OCI-LY1 (cell line): ENCODE data around the gene KRTAP10-4.

Experiments used
- H2AFZ ChIP-seq: fragments of 200-600 bp; sonication (generic), shearing (Covaris generic); 2 replicates; pipeline ENCODE4 v1.6.0; 2014; ENCODE audit warnings: antibody characterized with exemption, mild to moderate bottlenecking, low read length
- H3F3A ChIP-seq: fragments of 200-600 bp; sonication (generic), shearing (Covaris generic); 2 replicates; pipeline ENCODE4 v1.6.0; 2014; ENCODE audit warnings: mild to moderate bottlenecking, antibody characterized with exemption, low read length, moderate library complexity; ENCODE audit not compliant: insufficient read depth
- H3K27ac ChIP-seq: fragments of 200-600 bp; sonication (generic); 2 replicates; pipeline ENCODE4 v1.5.1; 2014; ENCODE audit warnings: low read length, mixed run types, mild to moderate bottlenecking, low read depth; ENCODE audit not compliant: poor library complexity, severe bottlenecking
- H3K27me3 ChIP-seq: fragments of 200-600 bp; sonication (generic); 2 replicates; pipeline ENCODE4 v1.6.0; 2014; ENCODE audit warnings: antibody characterized with exemption, mild to moderate bottlenecking, low read length, moderate library complexity; ENCODE audit not compliant: insufficient read depth
- H3K36me3 ChIP-seq: fragments of 200-600 bp; sonication (generic); 2 replicates; pipeline ENCODE4 v1.6.1; 2014; ENCODE audit warnings: mild to moderate bottlenecking, antibody characterized with exemption, low read length, moderate library complexity, mixed read lengths; ENCODE audit not compliant: insufficient read depth
- H3K4me1 ChIP-seq: fragments of 200-600 bp; sonication (generic); 2 replicates; pipeline ENCODE4 v1.5.1; 2014; ENCODE audit warnings: mild to moderate bottlenecking, low read length, moderate library complexity; ENCODE audit not compliant: insufficient read depth, severe bottlenecking
- H3K4me2 ChIP-seq: fragments of 200-600 bp; sonication (generic), shearing (Covaris generic); 2 replicates; pipeline ENCODE4 v1.6.1; 2014; ENCODE audit warnings: low read length
- H3K4me3 ChIP-seq: fragments of 200-600 bp; sonication (generic); 2 replicates; pipeline ENCODE4 v1.5.1; 2014; ENCODE audit warnings: low read length, low read depth, mild to moderate bottlenecking, mixed read lengths; ENCODE audit not compliant: poor library complexity, severe bottlenecking
- H3K79me2 ChIP-seq: fragments of 200-600 bp; shearing (Covaris generic); 2 replicates; pipeline ENCODE4 v1.6.1; 2016; ENCODE audit warnings: mixed run types, low read length, mixed read lengths; ENCODE audit not compliant: insufficient read depth
- H3K9ac ChIP-seq: fragments of 200-600 bp; sonication (generic), shearing (Covaris generic); 2 replicates; pipeline ENCODE4 v1.6.1; 2014; ENCODE audit warnings: mild to moderate bottlenecking, low read length, mixed read lengths
- H3K9me2 ChIP-seq: fragments of 200-600 bp; sonication (generic), shearing (Covaris generic); 2 replicates; pipeline ENCODE4 v1.6.1; 2014; ENCODE audit warnings: low read depth, mild to moderate bottlenecking, low read length, mixed read lengths
- H3K9me3 ChIP-seq: fragments of 200-600 bp; shearing (Covaris generic); 2 replicates; pipeline ENCODE4 v1.6.1; 2014; ENCODE audit warnings: low read length, mixed read lengths
- H4K20me1 ChIP-seq: fragments of 200-600 bp; sonication (generic), shearing (Covaris generic); 2 replicates; pipeline ENCODE4 v1.6.0; 2016; ENCODE audit warnings: mild to moderate bottlenecking, low read length; ENCODE audit not compliant: insufficient read depth
- EZH2 ChIP-seq: fragments of 200-600 bp; sonication (generic), shearing (Covaris generic); IDR thresholded peaks from 2 replicates; pipeline ENCODE4 v1.8.0; 2017; ENCODE audit warnings: borderline replicate concordance, mixed run types, mild to moderate bottlenecking, antibody characterized with exemption, low read length, moderate library complexity, mixed read lengths
- TF ChIP-seq, protein P1 (sequence below): fragments of 200-600 bp; sonication (generic), shearing (Covaris generic); IDR thresholded peaks from 2 replicates; pipeline ENCODE4 v1.5.1; 2017; ENCODE audit warnings: mild to moderate bottlenecking, antibody characterized with exemption, low read length, moderate library complexity, mixed read lengths

KRTAP10-4 gene

DNA sequence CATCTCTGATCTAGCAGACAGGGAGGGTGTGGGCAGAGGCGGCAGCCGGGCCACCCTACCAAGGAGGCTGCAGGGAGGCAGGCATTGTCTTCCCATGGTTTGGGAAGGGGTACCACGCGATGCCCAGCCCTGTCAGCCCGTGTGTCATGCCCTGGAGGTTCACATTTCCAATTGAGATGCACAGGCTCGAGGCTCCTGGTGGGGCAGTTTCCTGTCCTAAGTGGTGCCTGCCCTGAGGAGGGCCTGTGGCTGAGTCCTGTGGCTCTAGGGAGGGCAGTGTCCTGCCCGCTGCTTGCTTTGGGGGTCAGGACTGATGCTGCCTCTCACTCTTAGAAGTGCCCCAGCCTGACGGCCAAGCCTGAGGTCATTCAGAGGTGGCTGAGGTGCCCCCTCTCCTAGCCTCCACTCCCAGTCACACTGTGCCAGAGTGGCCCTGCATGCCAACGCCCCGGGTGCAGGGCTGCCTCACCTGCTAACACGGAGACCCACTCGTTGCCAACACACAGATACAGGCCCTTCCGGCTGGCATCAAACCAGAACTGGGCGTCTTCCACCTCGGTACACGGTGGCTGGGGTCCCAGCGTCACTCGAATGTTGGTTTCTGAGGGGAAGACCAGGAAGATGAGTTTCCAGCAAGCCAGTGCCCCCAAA is 45.4 kb upstream of the KRTAP10-4 start:
- Histone ChIP-seq H3K79me2 (no peaks in the 10 kb centered on the region), H3K9me2 (no peaks in the 10 kb centered on the region), H3K9ac (no peak overlapping the region), H4K20me1 (no peaks in the 10 kb centered on the region), H3K27me3 (no peaks in the 10 kb centered on the region), H3K9me3 (peaks cover 3% of the 10 kb centered on the region; the same call in 1 of the 2 replicates), H3K4me3 (no peak overlapping the region), H2AFZ (no peak overlapping the region), H3K36me3 (no peaks in the 10 kb centered on the region), H3K4me2 (no peak overlapping the region), H3K4me1 (no peaks in the 10 kb centered on the region), H3K27ac (no peak overlapping the region), H3F3A (no peaks in the 10 kb centered on the region)
- no peak for TF ChIP-seq EZH2
- TF ChIP-seq, protein P1, sequence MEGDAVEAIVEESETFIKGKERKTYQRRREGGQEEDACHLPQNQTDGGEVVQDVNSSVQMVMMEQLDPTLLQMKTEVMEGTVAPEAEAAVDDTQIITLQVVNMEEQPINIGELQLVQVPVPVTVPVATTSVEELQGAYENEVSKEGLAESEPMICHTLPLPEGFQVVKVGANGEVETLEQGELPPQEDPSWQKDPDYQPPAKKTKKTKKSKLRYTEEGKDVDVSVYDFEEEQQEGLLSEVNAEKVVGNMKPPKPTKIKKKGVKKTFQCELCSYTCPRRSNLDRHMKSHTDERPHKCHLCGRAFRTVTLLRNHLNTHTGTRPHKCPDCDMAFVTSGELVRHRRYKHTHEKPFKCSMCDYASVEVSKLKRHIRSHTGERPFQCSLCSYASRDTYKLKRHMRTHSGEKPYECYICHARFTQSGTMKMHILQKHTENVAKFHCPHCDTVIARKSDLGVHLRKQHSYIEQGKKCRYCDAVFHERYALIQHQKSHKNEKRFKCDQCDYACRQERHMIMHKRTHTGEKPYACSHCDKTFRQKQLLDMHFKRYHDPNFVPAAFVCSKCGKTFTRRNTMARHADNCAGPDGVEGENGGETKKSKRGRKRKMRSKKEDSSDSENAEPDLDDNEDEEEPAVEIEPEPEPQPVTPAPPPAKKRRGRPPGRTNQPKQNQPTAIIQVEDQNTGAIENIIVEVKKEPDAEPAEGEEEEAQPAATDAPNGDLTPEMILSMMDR = no peak

DNA sequence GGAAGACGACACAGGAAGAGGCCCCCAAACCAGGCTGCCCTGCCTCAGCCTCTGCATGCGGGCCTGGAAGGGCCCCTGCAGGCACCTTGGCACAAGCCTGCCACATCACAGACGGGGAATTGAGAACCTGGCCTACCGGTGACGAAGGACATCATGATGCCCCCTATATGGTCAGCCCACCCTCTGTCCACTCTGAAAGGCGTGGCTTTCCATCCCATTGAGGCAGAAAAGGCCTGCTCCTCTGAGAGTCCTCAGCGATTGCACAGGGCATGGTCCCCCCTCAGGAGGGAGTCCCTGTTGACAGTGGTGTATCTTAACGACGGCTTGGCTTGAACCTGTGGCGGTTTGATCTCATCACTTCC is 44.9 kb upstream of the KRTAP10-4 start:
- Histone ChIP-seq H3K79me2 (no peaks in the 10 kb centered on the region), H3K9me3 (peaks cover under 1% of the 10 kb centered on the region; the same call in 1 of the 2 replicates), H3K4me2 (no peak overlapping the region), H3K36me3 (no peaks in the 10 kb centered on the region), H4K20me1 (no peaks in the 10 kb centered on the region), H3K27me3 (no peaks in the 10 kb centered on the region), H3K27ac (no peak overlapping the region), H3K9me2 (no peaks in the 10 kb centered on the region), H3K9ac (no peak overlapping the region), H2AFZ (no peak overlapping the region), H3F3A (no peaks in the 10 kb centered on the region), H3K4me3 (no peak overlapping the region), H3K4me1 (no peaks in the 10 kb centered on the region)
- TF ChIP-seq, protein P1 = no peak
- TF ChIP-seq EZH2 = no peak

- Histone ChIP-seq H3K9me2 (no peaks in the 10 kb centered on the region), H3K9ac (no peak overlapping the region), H2AFZ (no peak overlapping the region), H3K27me3 (no peaks in the 10 kb centered on the region), H3K79me2 (no peaks in the 10 kb centered on the region), H3K4me2 (no peak overlapping the region), H3K4me1 (no peaks in the 10 kb centered on the region), H3K4me3 (no peak overlapping the region), H3K36me3 (no peaks in the 10 kb centered on the region), H3F3A (no peaks in the 10 kb centered on the region), H4K20me1 (no peaks in the 10 kb centered on the region), H3K27ac (no peak overlapping the region), H3K9me3 (no peaks in the 10 kb centered on the region)
- TF ChIP-seq, protein P1 = no peak
- TF ChIP-seq EZH2 = no peak
Observed at GRCh38 chr21:44529011-44529421, 44.5 kb upstream of the KRTAP10-4 start.
